Measurements from ENCODE around the gene SMTNL2.

SMTNL2 gene

GRCh38 chr17:4584101-4584916 lies at the start of gene SMTNL2:
TSS of gene SMTNL2 (plus strand) at chr17:4584529. CDS start at chr17:4584606, 77 bp downstream.
- DNase-seq, result no peak

GRCh38 chr17:4534928-4535666 lies 49.2 kb upstream of the SMTNL2 start:
- no peak for DNase-seq

GRCh38 chr17:4535667-4536258 lies 48.6 kb upstream of the SMTNL2 start:
- DNase-seq, result no peak

- DNase-seq, result no peak
Measured at GRCh38 chr17:4536259-4536741, 48.0 kb upstream of the SMTNL2 start.

GRCh38 chr17:4536742-4537411 lies 47.5 kb upstream of the SMTNL2 start:
- DNase-seq, result no peak

- no peak for DNase-seq
Measured at GRCh38 chr17:4537451-4538235, 46.7 kb upstream of the SMTNL2 start.

- no peak for DNase-seq
Measured at GRCh38 chr17:4538236-4539002, 45.9 kb upstream of the SMTNL2 start.

- no peak for DNase-seq
Measured at GRCh38 chr17:4539025-4539424, 45.3 kb upstream of the SMTNL2 start.

GRCh38 chr17:4539576-4540223 lies 44.6 kb upstream of the SMTNL2 start:
- no peak for DNase-seq

GRCh38 chr17:4540224-4540651 lies 44.1 kb upstream of the SMTNL2 start:
- DNase-seq, result no peak

GRCh38 chr17:4540687-4541327 lies 43.5 kb upstream of the SMTNL2 start:
- no peak for DNase-seq

GRCh38 chr17:4541328-4542002 lies 42.9 kb upstream of the SMTNL2 start:
- DNase-seq, result no peak

- DNase-seq, result no peak
Measured at GRCh38 chr17:4542003-4542725, 42.2 kb upstream of the SMTNL2 start.

GRCh38 chr17:4542726-4543191 lies 41.6 kb upstream of the SMTNL2 start:
- no peak for DNase-seq

- DNase-seq, result no peak
Measured at GRCh38 chr17:4543557-4544026, 40.7 kb upstream of the SMTNL2 start.

- no peak for DNase-seq
Measured at GRCh38 chr17:4544135-4544950, 40.0 kb upstream of the SMTNL2 start.

- DNase-seq, result no peak
Measured at GRCh38 chr17:4544951-4545216, 39.4 kb upstream of the SMTNL2 start.
